HG03045 (cell line): ENCODE data around the gene ERBB3.

Experiments
- ATAC-seq: cut with Tn5 transposase; IDR thresholded peaks from one replicate; pipeline ENCODE4 v1.9.1; 2021; ENCODE audit warnings: mild to moderate bottlenecking, moderate library complexity; ENCODE audit not compliant: unreplicated experiment

ERBB3 gene

DNA sequence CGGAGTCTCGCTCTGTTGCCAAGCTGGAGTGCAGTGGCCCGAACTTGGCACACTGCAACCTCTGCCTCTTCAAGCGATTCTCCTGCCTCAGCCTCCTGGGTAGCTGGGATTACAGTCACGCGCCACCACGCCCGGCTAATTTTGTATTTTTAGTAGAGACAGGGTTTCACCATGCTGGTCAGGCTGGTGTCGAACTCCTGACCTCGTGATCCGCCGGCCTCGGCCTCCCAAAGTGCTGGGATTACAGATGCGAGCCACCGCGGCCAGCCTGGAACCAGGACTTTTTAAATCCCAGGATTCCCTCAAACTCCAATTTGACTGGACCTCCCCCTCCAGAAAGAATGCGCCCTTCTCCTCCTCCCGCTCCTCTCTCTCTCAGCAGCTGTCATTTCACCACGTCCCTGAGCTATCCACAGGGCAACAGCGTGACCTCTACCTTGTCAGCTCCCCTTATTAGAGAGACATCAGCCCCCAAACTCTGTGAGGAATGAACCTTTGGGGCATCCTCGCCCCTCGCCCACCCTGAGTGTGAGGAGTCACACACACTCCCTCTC is 50.1 kb downstream of the ERBB3 start:
- ATAC-seq, result no peak

DNA sequence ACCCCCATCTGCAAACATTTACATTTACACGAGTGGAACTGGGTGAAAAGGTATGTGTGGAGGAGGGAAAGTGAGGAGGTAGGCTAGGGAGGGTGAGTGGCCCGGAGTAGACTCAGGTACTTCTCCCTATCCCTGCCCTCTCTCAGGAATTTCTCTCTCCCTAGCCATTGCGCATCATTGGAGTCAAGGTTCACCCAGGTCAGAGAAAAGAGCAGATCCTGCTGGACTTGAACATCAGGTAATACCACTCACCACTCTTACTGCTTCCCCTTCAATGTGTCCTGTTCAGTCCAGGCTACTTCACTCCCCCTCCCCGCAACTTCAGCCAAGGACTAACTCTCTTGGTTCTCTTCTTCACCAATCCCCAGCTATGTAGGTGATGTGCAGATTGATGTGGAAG is 50.9 kb downstream of the ERBB3 start:
- ATAC-seq, result no peak

DNA sequence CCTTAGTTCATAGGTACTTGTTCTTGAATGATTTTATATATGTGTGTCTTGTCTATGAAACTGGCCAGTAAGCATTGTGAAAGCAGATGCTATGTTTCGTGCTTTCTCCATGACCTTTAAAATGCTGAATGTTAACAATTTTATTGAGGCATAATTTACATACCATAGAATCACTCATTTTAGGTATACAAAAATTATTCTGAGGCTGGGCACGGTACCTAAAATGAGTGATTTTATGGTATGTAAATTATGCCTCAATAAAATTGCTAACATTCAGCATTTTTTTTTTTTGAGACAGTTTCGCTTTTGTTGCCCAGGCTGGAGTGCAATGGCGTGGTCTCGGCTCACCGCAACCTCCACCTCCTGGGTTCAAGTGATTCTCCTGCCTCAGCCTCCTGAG is 54.9 kb downstream of the ERBB3 start:
- ATAC-seq, result no peak

DNA sequence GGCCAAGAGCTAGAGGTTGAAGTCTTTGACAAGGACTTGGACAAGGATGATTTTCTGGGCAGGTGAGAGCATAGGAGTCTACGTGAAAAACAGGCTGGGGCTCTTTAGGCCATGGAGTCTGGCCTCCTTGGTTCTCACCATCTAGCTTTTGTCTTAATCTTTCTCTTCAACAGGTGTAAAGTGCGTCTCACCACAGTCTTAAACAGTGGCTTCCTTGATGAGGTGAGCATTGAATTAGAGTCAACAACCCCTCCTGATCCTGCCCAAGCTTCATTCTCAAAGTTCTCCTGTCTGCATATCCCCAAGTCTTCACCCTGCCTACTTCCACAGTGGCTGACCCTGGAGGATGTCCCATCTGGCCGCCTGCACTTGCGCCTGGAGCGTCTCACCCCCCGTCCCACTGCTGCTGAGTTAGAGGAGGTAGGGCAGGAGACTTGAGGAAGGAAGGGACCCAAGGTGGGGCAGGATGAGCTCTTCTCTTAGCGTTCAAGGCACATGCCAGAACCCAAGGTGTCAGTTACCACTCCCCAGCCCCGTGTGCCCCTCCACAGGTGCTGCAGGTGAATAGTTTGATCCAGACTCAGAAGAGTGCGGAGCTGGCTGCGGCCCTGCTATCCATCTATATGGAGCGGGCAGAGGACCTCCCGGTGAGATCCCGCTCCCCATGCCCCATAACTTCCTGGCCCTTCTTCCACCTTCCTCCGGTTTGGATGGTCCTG is 58.0 kb downstream of the ERBB3 start:
- ATAC-seq, result no peak

DNA sequence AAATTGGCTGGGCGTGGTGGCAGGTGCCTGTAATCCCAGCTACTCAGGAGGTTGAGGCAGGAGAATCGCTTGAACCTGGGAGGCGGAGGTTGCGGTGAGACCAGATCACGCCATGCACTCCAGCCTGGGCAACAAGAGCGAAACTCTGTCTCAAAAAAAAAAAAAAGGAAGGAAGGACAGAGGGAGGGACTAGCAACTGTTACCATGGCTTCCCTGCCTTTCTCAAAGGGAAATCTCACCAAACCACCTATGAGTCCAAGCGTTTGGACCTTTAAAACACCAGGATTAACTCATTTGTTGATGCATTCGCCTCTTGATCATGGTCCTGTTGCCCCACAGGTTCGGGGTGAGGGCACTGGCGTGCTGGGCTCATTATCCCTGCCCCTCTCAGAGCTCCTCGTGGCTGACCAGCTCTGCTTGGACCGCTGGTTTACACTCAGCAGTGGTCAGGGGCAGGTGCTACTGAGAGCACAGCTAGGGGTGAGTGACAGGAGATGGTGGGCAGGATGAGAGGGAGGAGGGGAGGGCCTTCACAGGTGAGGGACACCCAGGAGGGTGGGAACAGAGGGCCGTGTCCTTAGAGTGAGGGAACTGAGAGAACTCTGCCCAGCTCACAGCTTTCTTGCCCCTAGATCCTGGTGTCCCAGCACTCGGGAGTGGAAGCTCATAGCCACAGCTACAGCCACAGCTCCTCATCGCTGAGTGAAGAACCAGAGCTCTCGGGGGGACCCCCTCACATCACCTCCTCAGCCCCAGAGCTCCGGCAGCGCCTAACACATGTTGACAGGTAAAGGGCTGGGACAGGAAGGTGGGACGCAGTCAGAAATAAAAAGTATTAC is 62.2 kb downstream of the ERBB3 start:
- ATAC-seq, result no peak

DNA sequence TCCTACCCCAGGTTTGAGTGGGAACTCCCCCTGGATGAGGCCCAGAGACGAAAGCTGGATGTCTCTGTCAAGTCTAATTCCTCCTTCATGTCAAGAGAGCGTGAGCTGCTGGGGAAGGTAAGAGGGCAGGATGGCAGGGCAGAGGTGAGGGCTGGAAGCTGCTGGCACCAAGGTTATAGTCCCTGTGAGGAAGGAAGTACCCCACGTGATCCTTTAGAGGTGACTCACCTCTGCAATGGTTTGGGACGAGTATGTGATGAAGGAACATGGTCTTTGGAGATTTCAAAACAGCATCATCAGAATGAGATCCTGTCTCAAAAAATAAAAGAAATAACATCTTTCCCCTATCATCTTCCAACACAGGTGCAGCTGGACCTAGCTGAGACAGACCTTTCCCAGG is 63.3 kb downstream of the ERBB3 start:
- no peak for ATAC-seq

DNA sequence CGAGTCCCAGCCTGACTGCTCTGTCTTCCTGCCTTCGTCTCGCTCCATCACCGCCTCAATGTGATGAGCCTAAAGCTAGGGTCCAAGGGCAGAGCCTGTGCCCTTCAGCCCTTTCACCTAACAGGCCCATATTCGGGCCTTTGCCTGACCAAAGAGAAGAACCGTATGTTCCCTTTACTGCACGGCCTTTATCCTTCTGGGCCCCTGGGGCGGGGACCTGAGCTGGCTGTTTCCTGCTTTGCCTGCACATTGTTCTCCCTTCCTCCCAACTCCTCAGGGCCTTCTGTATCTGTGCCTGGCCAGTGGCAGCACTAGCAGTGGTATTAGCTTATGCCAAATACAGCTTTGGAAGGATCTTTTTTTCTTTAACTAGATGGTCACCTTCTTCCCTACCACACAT is 63.9 kb downstream of the ERBB3 start:
- ATAC-seq, result no peak

DNA sequence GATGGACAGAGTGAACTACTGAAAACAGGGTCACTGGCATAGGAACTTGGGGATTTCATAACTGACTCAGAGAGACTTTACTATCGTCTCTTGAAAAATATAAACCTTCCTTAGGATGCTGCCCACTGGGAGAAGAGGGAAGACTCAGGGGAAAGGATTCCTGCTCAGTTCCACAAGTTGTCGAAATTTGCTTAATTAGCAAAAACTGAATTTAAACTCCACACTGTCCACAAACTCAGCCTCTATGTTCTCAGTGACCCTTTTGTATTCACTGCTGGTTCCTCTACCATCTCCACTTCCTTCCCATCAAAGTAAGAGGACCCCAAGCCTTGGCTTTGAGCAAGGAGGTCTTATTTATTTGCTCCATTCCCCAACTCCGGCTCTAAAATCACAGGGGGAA is 65.3 kb downstream of the ERBB3 start:
- no peak for ATAC-seq

DNA sequence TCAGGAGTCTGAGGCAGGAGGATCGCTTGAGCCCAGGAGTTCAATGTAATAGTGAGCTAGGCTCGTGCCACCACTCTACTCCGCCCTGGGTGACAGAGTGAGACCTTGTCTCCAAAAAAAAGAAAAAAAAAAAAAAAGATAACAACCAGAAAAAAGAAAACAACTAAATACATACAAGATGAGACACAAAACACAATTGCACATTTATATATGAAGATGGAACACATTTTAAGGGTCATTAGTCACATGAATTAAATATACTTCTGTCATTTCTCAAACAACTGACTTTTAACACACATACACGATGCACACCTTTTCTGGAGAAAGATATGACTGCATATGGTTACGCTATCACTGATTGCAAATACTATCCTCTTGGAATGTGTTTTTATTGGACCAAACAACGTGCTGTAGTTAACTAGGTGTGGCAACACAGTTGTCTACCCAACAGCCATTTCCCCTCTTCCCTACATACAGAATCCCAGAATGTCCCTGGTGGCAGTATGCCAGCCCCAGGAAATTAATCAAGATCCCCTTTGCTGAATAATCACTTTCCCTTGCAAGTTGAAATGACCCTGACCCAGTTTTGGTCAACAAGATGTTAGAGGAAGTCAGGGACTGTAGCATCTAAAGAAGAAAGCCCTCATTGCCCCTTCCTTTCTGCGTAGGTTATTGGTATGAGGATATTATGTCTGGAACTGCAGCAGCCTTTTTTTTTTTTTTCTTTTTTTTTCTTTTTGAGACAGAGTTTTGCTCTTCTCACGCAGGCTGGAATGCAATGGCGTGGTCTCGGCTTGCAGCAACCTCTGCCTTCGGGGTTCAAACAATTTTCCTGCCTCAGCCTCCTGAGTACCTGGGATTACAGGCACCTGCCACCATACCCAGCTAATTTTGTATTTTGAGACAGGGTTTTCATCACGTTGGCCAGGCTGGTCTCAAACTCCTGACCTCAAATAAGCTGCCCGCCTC is 66.8 kb downstream of the ERBB3 start:
- ATAC-seq, result no peak

DNA sequence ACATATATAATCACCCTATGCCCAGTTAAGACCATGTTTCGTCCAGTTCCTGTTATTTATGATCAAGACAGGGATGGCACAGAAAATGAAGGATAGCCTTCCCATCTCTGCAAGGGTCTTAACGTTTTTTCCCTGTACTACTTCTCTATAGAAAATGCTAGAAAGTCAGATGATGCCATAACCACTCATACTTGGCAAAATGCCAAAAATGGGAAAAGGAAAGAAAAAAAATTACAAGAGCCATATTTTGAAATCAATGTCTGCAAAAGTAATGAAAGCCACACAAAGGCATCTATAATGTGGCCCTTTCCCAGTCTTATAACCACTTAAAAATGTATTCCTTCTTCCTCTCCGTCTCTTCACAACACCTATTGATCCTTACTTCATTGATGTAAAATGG is 70.6 kb downstream of the ERBB3 start:
- no peak for ATAC-seq

DNA sequence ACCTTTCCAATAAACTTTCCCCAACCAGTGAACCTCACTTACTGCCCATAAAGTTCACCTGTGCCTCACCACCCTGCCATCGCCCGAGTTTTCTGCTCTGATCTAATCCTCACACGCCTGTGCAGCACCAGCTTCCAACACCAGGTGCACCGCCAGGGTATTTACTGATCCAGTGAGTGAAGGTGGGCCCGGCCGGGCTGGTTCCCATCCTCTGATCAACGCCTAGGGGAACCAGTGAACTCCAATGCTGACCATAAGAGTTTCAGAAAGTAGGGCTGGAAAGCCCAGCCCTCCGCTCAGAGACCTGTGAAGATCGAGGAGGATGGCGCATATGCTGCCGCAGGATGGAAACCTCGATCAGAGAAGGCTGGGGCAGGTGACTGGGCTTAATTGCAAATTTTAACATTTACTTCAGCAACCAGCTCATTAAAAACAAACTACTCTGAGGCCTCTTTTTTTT is 71.7 kb downstream of the ERBB3 start:
- peak; percentile 44 for ATAC-seq

DNA sequence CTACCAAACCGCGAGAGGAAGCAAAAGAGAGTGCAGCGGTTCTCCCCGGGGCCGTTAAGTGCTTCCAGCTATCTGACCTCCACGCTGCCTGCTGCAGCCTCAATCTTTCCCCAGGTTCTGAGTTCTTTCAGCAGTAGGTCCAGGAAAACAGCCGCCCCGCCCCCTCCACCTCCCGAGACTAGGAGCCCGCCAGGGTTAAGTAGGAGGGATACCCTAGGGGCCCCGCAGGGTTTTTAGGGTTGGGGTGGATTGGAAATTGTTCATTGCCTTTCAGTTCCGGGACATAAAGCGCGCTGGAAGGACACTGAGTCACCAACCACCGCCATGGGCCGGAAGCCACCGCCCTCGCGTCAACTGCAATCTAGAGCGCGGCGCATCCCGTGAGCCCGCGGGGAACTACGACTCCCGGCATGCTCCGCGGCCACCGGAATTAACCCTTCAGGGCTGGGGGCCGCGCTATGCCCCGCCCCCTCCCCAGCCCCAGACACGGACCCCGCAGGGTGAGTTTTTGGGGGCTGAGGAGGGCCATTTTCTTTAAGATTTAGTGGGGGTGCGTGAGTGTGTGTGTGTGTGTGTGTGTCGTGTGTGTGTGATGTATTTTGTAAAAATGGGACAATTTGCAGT is 72.3 kb downstream of the ERBB3 start, which contains the start of gene MYL6B:
TSS of gene MYL6B (plus strand) at position 456 of the 624 bp plus-strand sequence. CDS start 1,332 bp downstream, outside the sequence.
- ATAC-seq, result peak; percentile 81
